GM12878 (cell line): ENCODE results near the gene DLST. TPM values are rescaled to one million over a fixed set of nuclear protein-coding genes. Genes with fewer than 3 reads are reported as not detected.

ENCODE experiments used
- ATAC-seq: fragments of 200-7000 bp; cut with Tn5 transposase; 3 replicates; pipeline ENCODE4 v1.9.1; 2020; ENCODE audit warnings: mild to moderate bottlenecking, moderate library complexity
- BruUV-seq: library from RNA; stranded (reverse); fragments of 400-500 nt; replicated peaks from 2 replicates; lab custom pipeline; 2021; lab: Mats Ljungman, UMichigan
- CTCF ChIA-PET: fragments of 300-600 bp; sonication (Branson Sonifier 250); formaldehyde crosslinking; extraction: SDS; loops from one replicate; lab custom pipeline; 2021; ENCODE audit warnings: inconsistent platforms; lab: Yijun Ruan, JAX
- POLR2A ChIA-PET: fragments of 350-600 bp; formaldehyde crosslinking; extraction: SDS; loops from one replicate; lab custom pipeline; 2021; ENCODE audit warnings: inconsistent platforms; lab: Charles Lee
- RAD21 ChIA-PET: fragments of 300-600 bp; sonication (Branson Sonifier 250); formaldehyde crosslinking; loops from one replicate; lab custom pipeline; 2023; ENCODE audit warnings: antibody characterized with exemption; ENCODE audit not compliant: unreplicated experiment; lab: Charles Lee
- SMC1A ChIA-PET: fragments of 300-600 bp; sonication (Branson Sonifier 250); formaldehyde crosslinking; loops from one replicate; lab custom pipeline; 2023; ENCODE audit not compliant: unreplicated experiment, uncharacterized antibody; lab: Charles Lee
- DNase-seq: peaks from one replicate; pipeline ENCODE4 v3.0.0-alpha.2; 2011; ENCODE audit warnings: low read depth, low spot score
- FAIRE-seq: peaks from 3 replicates; lab custom pipeline; 2011; peaks lifted over from hg19 to GRCh38; lab: Jason Lieb, UNC
- H2AFZ ChIP-seq: 2 replicates; pipeline ENCODE4 v1.6.0; 2011; ENCODE audit warnings: low read depth, low read length, control low read depth; ENCODE audit not compliant: control insufficient read depth
- H3K27ac ChIP-seq: 2 replicates; pipeline ENCODE4 v1.5.1; 2011; ENCODE audit warnings: control low read depth; ENCODE audit not compliant: control insufficient read depth, insufficient read depth
- H3K27me3 ChIP-seq, 2 experiments: replicated peaks in 1 of 2; 2 replicates each; pipeline versions ENCODE4 v1.6.0 to v1.6.1; 2011; ENCODE audit warnings: low read length in 1 of 2; ENCODE audit not compliant: control insufficient read depth in 2 of 2, insufficient read depth in 2 of 2
- H3K36me3 ChIP-seq, 2 experiments: 2 replicates each; pipeline ENCODE4 v1.5.1; 2011; ENCODE audit warnings: low read length in 1 of 2; ENCODE audit not compliant: control insufficient read depth in 2 of 2, insufficient read depth in 2 of 2
- H3K4me1 ChIP-seq: 2 replicates; pipeline ENCODE4 v1.6.1; 2011; ENCODE audit warnings: mild to moderate bottlenecking, low read length, moderate library complexity, mixed read lengths; ENCODE audit not compliant: control insufficient read depth, insufficient read depth
- H3K4me2 ChIP-seq: 2 replicates; pipeline ENCODE4 v1.6.0; 2011; ENCODE audit warnings: control low read depth; ENCODE audit not compliant: control insufficient read depth, insufficient read depth
- H3K4me3 ChIP-seq: fragments of 200-600 bp; sonication (generic); 2 replicates; pipeline ENCODE4 v1.5.1; 2016
- H3K79me2 ChIP-seq: 2 replicates; pipeline ENCODE4 v1.6.0; 2011; ENCODE audit warnings: low read length; ENCODE audit not compliant: control insufficient read depth, insufficient read depth
- H3K9ac ChIP-seq: 2 replicates; pipeline ENCODE4 v1.8.0; 2011; ENCODE audit warnings: low read length, control low read depth, mixed read lengths; ENCODE audit not compliant: control insufficient read depth, insufficient read depth
- H3K9me3 ChIP-seq: replicated peaks from 3 replicates; pipeline ENCODE4 v1.5.1; 2011; ENCODE audit warnings: mild to moderate bottlenecking, low read length; ENCODE audit not compliant: control insufficient read depth, insufficient read depth
- H4K20me1 ChIP-seq: 2 replicates; pipeline ENCODE4 v1.6.0; 2011; ENCODE audit not compliant: control insufficient read depth, insufficient read depth
- POLR2AphosphoS2 ChIP-seq: IDR thresholded peaks from 2 replicates; pipeline ENCODE4 v1.6.1; 2011; ENCODE audit warnings: low read depth, mild to moderate bottlenecking, low read length, improper control_type of control experiment, moderate library complexity
- POU2F2 ChIP-seq: IDR thresholded peaks from 3 replicates; pipeline ENCODE4 v1.6.1; 2011; ENCODE audit warnings: low read depth, mild to moderate bottlenecking, low read length, borderline replicate concordance
- RAD21 ChIP-seq: IDR thresholded peaks from 2 replicates; pipeline ENCODE4 v1.6.1; 2011; ENCODE audit warnings: mild to moderate bottlenecking, low read depth, low read length, moderate library complexity; ENCODE audit not compliant: insufficient read depth
- RCOR1 ChIP-seq: conservative IDR thresholded peaks from 2 replicates; pipeline ENCODE4 v1.6.1; 2012; ENCODE audit warnings: low read depth, low read length, improper control_type of control experiment
- SMAD5 ChIP-seq: IDR thresholded peaks from 2 replicates; pipeline ENCODE4 v1.6.1; 2016; ENCODE audit warnings: antibody characterized with exemption, low read depth
- TCF12 ChIP-seq: IDR thresholded peaks from 2 replicates; pipeline ENCODE4 v1.6.1; 2011; ENCODE audit warnings: low read depth, mild to moderate bottlenecking, low read length
- WGBS: methylation state at CpG from one replicate; pipeline ENCODE4 v1.1.6; 2016; ENCODE audit warnings: low lambda C conversion rate; ENCODE audit not compliant: insufficient replicate concordance, insufficient coverage; ENCODE audit errors: missing lambda C conversion rate; 5-methylcytosine and 5-hydroxymethylcytosine counted together
- in situ Hi-C: fragments of 300-500 bp; cut with MboI; formaldehyde crosslinking; loops from 9 replicates; pipeline ENCODE4 v1.14.3; 2018; ENCODE audit warnings: mixed read lengths
- intact Hi-C: fragments of 100-400 bp; cut with micrococcal nuclease; formaldehyde crosslinking; loops from one replicate; pipeline ENCODE4 v1.14.2; 2022; ENCODE audit not compliant: unreplicated experiment
- polyA plus RNA-seq, 11 experiments: library from polyadenylated mRNA; depleted of rRNA in 4 of 11; unstranded in 6 of 11; stranded (reverse) in 5 of 11; fragments of >200 nt; fragmentation: Nextera tagmentation in 4 of 11; fragmentation: Illumina TruSeq in 1 of 11; extraction: Ambion mirVana in 4 of 11; extraction: Trizol in 1 of 11; gene quantifications; 1 replicate in 1 of 11; 2 replicates in 10 of 11; pipeline versions ENCODE4 v1.2.1 to v1.2.3, GENCODE V29; 2011 to 2016; ENCODE audit warnings: inconsistent platforms in 2 of 11, missing spikeins in 2 of 11, low read depth in 1 of 11
- total RNA-seq, 4 experiments: library from RNA; depleted of rRNA in 3 of 4; stranded (reverse); fragments of >200 nt in 3 of 4; fragmentation: Illumina TruSeq in 1 of 4; extraction: Trizol in 1 of 4; gene quantifications; 2 replicates each; pipeline versions ENCODE4 v1.2.1 to v1.2.3, GENCODE V29; 2013 to 2021
- TF ChIP-seq, protein P1 (sequence below): IDR thresholded peaks from 2 replicates; pipeline ENCODE4 v1.6.1; 2012; ENCODE audit warnings: low read depth, low read length, improper control_type of control experiment
- TF ChIP-seq, protein P2 (sequence below): fragments of 450-650 bp; IDR thresholded peaks from 2 replicates; pipeline ENCODE4 v1.6.1; 2016; ENCODE audit warnings: mild to moderate bottlenecking
- TF ChIP-seq, protein P3 (sequence below): fragments of 150-350 bp; IDR thresholded peaks from 2 replicates; pipeline ENCODE4 v1.6.1; 2014; ENCODE audit warnings: mild to moderate bottlenecking, low read depth, low read length

Gene DLST
- total and polyA plus RNA-seq, 10 of the 15 experiments (the other 5 are each of a cell fraction or from before 2014, with no cell fraction given) = 2.9 to 141 (median 67.7) TPM

DNA sequence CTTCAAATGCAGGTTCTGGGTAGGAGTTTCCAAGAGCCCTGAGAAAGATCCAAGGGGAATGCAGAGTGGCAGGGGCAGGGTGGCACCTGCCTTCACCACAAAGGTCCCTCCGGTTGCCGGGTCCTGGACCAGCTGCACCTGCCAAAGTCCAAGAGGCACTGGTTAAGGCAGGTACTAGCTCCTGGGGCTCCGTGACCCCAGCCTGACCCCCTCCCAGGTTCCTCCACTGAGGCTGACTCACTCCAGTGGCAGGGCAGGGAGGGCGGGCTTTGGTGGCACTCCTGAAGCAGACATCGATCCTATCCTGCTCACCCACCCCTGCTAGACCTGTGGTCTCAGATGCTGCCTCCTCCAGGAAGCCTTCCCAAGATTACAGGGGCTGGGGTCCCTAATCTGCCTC, 30.0 kb downstream of the DLST start:
- ChIA-PET POLR2A (no interaction called here), RAD21 (interaction anchor here (0.6 kb wide), 1 partner anchor 33 kb away, joined by 4 read pairs; no protein-coding TSS in a partner anchor), SMC1A (interaction anchor here (1.0 to 1.4 kb wide), 2 partner anchors 10 to 81 kb away, joined by 3 read pairs; no protein-coding TSS in a partner anchor), CTCF (interaction anchor here (0.5 to 26.0 kb wide), 7 partner anchors 10 to 1833 kb away, joined by 3 to 552 read pairs (median 4); no protein-coding TSS in a partner anchor)
- Histone ChIP-seq H3K27me3 (no peaks in the 10 kb centered on the region), H3K36me3 (no peaks in the 10 kb centered on the region; a peak in 2 of 4 replicates), H3K4me1 (no peaks in the 10 kb centered on the region), H3K9me3 (no peaks in the 10 kb centered on the region), H4K20me1 (no peaks in the 10 kb centered on the region), H2AFZ (no peak overlapping the region), H3K9ac (no peak overlapping the region), H3K4me2 (no peak overlapping the region), H3K79me2 (no peaks in the 10 kb centered on the region), H3K27ac (no peak overlapping the region), H3K4me3 (no peak overlapping the region)
- intact Hi-C loops = no loop called here
- 67% methylated on average over 5 of the region's 5 CpGs for WGBS
- TF ChIP-seq SMAD5 (no peak), POU2F2 (no peak), RCOR1 (no peak), POLR2AphosphoS2 (no peak), TCF12 (no peak), RAD21 (no peak)
- TF ChIP-seq, protein P1, sequence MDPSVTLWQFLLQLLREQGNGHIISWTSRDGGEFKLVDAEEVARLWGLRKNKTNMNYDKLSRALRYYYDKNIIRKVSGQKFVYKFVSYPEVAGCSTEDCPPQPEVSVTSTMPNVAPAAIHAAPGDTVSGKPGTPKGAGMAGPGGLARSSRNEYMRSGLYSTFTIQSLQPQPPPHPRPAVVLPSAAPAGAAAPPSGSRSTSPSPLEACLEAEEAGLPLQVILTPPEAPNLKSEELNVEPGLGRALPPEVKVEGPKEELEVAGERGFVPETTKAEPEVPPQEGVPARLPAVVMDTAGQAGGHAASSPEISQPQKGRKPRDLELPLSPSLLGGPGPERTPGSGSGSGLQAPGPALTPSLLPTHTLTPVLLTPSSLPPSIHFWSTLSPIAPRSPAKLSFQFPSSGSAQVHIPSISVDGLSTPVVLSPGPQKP = no peak
- TF ChIP-seq, protein P2, sequence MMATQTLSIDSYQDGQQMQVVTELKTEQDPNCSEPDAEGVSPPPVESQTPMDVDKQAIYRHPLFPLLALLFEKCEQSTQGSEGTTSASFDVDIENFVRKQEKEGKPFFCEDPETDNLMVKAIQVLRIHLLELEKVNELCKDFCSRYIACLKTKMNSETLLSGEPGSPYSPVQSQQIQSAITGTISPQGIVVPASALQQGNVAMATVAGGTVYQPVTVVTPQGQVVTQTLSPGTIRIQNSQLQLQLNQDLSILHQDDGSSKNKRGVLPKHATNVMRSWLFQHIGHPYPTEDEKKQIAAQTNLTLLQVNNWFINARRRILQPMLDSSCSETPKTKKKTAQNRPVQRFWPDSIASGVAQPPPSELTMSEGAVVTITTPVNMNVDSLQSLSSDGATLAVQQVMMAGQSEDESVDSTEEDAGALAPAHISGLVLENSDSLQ = no peak
- TF ChIP-seq, protein P3, sequence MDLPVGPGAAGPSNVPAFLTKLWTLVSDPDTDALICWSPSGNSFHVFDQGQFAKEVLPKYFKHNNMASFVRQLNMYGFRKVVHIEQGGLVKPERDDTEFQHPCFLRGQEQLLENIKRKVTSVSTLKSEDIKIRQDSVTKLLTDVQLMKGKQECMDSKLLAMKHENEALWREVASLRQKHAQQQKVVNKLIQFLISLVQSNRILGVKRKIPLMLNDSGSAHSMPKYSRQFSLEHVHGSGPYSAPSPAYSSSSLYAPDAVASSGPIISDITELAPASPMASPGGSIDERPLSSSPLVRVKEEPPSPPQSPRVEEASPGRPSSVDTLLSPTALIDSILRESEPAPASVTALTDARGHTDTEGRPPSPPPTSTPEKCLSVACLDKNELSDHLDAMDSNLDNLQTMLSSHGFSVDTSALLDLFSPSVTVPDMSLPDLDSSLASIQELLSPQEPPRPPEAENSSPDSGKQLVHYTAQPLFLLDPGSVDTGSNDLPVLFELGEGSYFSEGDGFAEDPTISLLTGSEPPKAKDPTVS = no peak
- no TSS peak for BruUV-seq
- no peak for DNase-seq
- ATAC-seq = no peak
- no peak for FAIRE-seq
- in situ Hi-C loops = no loop called here
